NCI-H345 treated with DMSO at 0.1 percent for 48 hours (cell line): ENCODE results near the gene DDX42.

Experiments used
- DNase-seq: peaks from one replicate; lab custom pipeline; 2025; ENCODE audit not compliant: unreplicated experiment; lab: John Stamatoyannopoulos, UW

DDX42 gene

GRCh38 chr17:63820963-63821561 lies 47.1 kb downstream of the DDX42 start:
- no peak for DNase-seq

GRCh38 chr17:63821804-63822203 lies 47.8 kb downstream of the DDX42 start:
- no peak for DNase-seq

GRCh38 chr17:63822537-63822936 lies 48.6 kb downstream of the DDX42 start:
- DNase-seq = no peak

GRCh38 chr17:63823659-63824331 lies 49.8 kb downstream of the DDX42 start:
- DNase-seq = no peak

GRCh38 chr17:63824362-63824761 lies 50.4 kb downstream of the DDX42 start:
- DNase-seq = no peak

GRCh38 chr17:63826468-63827001 lies 52.6 kb downstream of the DDX42 start:
- no peak for DNase-seq

- peak; percentile 89 for DNase-seq
Observed at GRCh38 chr17:63827002-63827800, 53.2 kb downstream of the DDX42 start, which contains the start of the genes FTSJ3 and PSMC5. FTSJ3 (minus strand) TSS chr17:63827663; CDS start chr17:63826902, 761 bp downstream. PSMC5 (plus strand) TSS chr17:63827431; CDS start chr17:63827491, 60 bp downstream.

GRCh38 chr17:63827801-63828221 lies 53.8 kb downstream of the DDX42 start:
- DNase-seq = no peak

GRCh38 chr17:63828936-63829335 lies 55.0 kb downstream of the DDX42 start:
- DNase-seq = no peak

GRCh38 chr17:63830278-63830677 lies 56.3 kb downstream of the DDX42 start:
- no peak for DNase-seq

GRCh38 chr17:63830904-63831491 lies 57.0 kb downstream of the DDX42 start:
- DNase-seq = no peak

GRCh38 chr17:63831505-63831904 lies 57.5 kb downstream of the DDX42 start:
- no peak for DNase-seq

- DNase-seq = no peak
Observed at GRCh38 chr17:63832014-63832413, 58.0 kb downstream of the DDX42 start.

GRCh38 chr17:63832455-63832854 lies 58.5 kb downstream of the DDX42 start:
- no peak for DNase-seq

GRCh38 chr17:63833026-63833740 lies 59.2 kb downstream of the DDX42 start:
- DNase-seq = no peak

- no peak for DNase-seq
Observed at GRCh38 chr17:63833741-63834373, 59.9 kb downstream of the DDX42 start.

GRCh38 chr17:63834431-63835166 lies 60.6 kb downstream of the DDX42 start:
- DNase-seq = no peak

GRCh38 chr17:63835167-63835720 lies 61.3 kb downstream of the DDX42 start:
- DNase-seq = no peak

GRCh38 chr17:63836811-63837210 lies 62.8 kb downstream of the DDX42 start:
- no peak for DNase-seq
